Midbrain (tissue), 1 donor: ENCODE data around the gene RARRES2.
"Not testable (repeated sequence)": the region's sequence is repeated elsewhere in the genome, so short reads cannot be mapped to it uniquely, and the experiment has no call there.

Experiments
- DNase-seq: peaks from one replicate; lab custom pipeline; 2025; lab: John Stamatoyannopoulos, UW

Gene RARRES2

DNA sequence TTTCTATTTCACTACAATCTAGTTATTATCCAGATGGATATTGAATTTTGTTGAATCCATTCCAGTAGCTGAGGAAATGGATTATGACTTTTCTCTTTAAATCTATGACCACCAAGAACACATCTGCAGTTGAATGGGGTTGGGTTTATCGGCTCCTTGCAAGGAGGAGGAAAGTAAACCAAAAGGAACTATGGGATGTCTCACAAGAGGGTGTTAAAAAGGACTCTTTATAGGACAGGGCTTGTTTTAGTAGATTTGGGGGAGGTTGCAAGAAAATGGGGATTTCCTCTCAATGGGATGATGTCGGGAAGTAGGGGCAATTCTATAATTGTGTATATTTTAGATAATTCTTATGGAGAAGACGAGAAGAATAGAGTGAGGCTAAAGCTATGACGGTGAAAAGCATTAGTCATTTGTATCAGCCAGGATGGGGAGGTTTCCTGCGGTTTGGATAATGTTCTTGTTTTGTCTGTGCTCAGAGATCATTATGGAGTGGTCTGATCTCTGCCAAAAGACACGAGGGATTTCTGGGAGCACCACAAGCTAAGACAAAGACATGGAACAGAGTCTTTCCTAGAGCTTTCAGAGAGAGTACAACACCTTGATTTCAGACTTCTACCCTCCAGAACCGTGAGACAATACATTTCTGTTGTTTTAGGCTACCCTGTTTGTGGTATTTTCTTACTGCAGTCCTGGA, 23.5 kb downstream of the RARRES2 start:
- no peak for DNase-seq

DNA sequence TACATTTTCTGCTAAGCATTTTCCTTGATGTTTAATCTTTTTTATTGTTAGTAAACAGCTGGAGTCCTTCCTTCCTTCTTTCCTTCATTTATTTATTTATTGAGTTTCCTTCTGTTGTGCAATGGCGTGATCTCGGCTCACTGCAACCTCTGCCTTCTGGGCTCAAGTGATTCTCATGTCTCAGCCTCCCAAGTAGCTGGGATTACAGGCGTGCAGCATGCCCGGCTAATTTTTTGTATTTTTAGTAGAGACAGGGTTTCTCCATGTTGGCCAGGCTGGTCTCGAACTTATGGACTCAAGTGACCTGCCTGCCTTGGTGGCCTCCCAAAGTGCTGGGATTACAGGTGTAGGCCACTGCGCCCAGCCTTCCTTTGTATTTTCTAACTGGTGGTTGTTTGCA, 24.4 kb downstream of the RARRES2 start:
- not testable (repeated sequence) for DNase-seq

DNA sequence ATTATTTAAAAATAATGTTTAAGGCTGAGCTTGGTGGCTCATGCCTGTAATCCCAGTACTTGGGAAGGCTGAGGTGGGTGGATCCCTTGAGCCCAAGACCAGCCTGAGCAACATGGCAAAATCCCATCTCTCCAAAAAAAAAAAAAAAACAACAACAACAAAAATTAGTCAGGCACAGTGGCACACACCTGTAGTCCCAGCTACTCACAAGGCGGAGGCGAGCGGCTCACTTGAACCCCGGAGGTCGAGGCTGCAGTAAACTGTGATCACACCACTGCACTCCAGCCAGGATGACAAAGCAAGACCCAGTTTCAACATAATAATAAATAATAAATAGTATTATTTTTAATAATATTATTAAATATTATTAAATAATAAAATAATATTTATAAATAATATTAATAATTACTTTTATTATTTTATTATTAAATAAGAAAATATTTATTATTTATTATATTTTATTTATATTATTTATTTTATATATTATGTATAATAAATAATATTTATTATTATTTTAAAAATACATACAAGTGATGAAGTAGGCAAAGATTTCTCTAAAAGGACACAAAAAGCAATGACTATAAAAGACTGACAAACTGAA, 26.7 kb downstream of the RARRES2 start:
- DNase-seq = no peak

DNA sequence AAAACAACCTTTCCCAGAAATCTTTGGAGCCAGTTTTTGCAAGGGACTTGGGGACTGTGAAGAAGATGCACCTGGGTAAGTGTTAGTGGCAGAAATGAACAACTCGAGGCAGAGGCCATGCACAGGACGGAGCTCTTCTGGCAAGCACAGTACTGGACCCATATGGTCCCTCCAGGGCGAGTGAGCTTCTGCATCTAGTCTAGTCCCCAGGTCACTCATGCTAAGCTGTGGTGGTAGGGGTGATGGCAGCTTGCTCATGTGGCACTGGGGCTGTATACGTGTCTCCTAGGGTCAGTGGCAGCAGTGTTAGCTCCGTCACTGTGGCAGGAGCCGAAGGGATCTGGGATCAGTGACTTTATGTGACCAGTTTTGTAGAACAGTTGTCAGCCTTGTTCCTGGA, 27.6 kb downstream of the RARRES2 start:
- no peak for DNase-seq

DNA sequence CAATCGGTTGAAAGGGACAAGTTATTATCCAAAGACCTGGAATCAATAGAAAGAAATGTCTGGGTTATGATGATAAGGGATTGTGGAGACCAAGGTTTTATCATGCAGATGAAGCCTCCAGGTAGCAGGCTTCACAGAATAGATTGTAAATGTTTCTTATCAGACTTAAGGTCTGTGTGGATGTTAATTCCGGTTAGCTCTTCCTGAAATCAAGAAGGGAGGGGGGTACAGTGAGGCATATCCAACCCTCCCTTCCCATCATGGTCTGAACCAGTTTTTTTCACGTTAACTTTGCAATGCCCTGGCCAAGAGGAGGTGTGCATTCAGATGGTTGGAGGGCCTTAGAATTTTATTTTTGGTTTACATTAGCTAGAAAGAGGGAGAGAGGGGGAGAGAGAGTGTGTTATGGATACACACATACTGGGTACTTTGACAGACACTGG, 28.0 kb downstream of the RARRES2 start:
- DNase-seq = no peak

DNA sequence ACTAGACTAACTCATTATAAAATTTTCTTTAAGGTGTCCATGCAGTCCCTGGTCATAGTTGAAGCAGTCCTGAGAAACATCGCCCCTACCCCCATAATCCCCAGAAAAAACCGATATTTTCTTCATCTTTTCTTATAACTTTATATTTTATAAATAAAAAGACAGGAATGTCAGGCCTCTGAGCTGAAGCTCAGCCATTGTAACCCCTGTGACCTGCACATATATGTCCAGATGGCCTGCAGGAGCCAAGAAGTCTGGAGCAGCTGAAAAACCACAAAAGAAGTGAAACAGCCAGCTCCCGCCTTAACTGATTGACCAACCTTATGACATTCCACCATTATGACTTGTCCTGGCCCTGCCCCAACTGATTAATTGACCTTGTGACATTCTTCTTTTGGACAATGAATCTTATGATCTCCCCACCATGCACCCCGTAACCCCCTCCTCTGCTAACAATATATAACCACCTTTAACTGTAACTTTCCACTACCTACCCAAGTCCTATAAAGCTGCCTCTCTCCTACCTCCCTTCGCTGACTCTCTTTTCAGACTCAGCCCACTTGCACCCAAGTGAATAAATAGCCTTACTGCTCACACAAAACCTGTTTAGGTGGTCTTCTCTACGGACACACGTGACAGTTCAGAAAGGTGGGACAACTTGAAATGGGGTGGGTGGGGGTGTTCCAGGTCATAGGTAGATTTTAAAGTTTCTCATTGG, 28.6 kb downstream of the RARRES2 start:
- not testable (repeated sequence) for DNase-seq

DNA sequence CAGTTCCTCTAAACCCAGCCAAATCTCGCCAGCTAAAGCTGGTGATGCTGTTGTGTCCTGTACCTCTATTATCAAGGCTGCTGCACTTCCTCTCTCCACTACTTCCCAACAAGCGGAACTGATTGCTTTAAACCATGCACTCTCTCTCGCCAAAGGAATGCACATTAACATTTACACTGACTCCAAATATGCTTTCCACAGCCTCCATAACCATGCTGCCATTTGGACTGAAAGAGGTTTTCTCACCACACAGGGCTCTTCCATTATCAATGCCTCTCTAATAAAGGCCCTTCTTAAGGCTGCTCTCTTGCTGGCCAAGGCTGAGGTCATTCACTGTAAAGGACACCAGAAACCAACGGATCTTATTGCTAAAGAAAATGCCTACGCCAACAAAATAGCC, 29.7 kb downstream of the RARRES2 start:
- DNase-seq = no peak

DNA sequence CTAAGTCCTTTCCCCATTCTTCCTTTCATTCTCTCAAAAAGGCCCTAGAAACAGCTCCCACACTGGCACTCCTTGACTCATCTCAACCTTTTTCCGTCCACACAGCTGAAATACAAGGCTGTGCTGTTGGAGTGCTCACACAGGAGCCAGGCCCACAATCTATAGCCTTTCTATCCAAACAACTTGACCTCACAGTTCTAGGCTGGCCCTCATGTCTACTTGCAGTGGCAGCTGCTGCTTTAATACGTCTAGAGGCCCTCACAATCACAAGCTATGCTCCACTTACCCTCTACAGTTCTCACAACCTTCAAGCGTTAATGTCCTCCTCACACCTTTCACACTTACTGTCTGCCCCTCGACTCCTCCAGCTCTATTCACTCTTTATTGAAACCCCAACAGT, 30.3 kb downstream of the RARRES2 start:
- no peak for DNase-seq

DNA sequence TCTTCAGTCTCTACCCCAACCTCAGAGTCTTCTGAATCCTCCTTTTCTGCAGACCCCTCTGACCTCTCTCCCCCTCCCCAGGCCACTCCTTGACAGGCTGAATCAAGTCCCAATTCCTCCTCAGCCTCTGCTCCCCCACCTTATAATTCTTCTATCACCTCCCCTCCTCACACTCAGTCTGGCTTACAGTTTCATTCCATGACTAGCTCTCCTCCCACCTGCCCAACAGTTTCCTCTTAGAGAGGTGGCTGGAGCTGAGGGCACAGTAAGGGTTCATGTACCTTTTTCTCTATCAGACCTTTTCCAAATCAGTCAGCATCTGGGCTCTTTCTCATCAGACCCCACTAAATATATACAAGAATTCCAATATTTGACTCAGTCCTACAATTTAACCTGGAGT, 32.9 kb downstream of the RARRES2 start:
- DNase-seq = no peak

DNA sequence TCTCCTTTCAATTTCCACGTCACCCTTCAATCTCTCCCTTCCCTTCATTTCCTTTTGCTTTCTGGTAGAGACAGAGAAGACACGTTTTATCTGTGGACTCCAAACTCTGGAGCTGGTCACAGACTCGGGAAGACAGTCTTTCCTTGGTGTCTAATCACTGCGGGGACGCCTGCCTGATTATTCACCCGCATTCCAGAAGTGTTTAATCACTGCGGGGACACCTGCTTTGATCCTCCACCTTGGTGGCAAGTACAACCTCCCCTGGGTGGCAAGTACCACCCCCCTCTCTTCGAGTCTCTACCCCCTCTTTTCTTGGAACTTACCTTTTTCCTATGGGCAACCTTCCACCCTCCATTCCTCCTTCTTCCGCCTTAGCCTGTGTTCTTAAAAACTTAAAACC, 33.5 kb downstream of the RARRES2 start:
- DNase-seq = no peak

DNA sequence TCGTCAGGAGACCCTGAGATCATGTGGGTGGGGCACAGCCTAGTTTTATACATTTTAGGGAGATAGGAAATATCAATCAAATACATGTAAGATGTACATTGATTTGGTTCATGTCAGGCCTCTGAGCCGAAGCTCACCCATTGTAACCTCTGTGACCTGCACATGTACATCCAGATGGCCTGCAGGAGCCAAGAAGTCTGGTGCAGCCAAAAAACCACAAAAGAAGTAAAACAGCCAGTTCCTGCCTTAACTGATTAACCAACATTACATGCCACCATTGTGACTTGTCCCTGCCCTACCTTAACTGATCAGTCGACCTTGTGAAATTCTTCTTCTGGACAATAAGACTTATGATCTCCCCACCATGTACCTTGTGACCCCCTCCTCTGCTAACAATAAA, 34.3 kb downstream of the RARRES2 start:
- DNase-seq = no peak

DNA sequence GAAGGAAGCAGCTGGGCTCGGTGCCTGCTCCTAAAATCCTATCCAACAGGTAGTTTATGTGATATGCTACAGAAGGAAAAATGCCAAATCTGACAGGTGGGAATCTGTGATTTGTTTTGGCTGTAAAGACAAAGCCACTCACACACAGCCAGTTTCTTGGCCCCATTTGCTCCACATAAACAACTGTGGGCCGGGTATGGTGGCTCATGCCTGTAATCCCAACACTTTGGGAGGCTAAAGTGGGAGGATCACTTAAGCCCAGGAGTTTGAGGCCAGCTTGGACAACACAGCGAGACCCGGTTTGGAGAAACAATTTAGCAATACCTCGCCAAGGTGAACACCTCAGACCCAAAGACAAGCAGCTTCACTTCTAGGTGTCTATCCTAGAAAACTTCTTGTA, 35.1 kb downstream of the RARRES2 start:
- DNase-seq = not testable (repeated sequence)

DNA sequence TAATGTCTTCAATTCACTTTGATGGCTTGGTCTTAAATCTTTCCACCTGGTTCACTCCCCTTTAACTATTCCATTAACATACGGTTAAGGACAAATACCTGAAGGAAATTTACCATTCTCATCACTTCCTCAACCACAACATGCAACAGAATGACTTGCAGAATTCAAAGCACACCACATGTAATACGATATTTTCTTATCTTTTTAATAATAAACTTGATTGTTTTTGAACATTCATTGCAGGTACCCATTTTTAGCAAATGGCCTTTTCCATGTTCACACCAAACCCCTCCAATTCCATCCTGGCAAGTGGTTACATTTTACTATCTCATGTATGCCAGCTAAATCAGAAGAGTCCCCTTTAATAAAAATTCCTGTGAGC, 35.5 kb downstream of the RARRES2 start:
- not testable (repeated sequence) for DNase-seq

DNA sequence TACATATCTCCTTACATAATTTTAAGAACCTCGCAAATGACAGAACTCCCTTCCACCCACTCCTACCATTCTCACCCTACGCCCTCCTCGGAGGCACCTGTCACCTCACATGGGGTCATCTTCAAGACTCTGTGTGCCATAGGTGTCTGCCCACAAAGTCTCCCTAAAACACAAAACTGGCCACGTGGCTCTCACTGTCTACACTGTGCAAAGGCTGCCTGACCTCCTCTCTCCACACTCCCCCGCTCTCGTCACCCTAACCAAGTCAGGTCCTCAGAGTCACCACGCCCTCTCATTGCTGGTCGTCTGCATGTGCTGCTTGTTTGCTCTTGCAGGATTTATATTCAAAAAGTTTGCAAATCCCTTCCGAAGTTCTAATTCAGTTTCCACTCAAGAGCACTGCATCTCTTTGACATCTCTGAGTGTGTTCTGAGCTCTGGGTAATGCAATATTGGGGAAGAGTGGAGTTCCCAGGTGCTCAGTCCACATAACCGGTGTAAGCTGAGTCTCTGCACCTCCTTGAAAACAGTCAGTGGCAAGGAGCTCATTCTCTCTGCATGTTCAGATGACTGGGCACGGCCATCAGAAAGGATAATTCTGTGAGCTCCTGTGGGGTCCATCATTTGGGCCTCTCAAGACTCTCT, 36.0 kb downstream of the RARRES2 start:
- DNase-seq = not testable (repeated sequence)

DNA sequence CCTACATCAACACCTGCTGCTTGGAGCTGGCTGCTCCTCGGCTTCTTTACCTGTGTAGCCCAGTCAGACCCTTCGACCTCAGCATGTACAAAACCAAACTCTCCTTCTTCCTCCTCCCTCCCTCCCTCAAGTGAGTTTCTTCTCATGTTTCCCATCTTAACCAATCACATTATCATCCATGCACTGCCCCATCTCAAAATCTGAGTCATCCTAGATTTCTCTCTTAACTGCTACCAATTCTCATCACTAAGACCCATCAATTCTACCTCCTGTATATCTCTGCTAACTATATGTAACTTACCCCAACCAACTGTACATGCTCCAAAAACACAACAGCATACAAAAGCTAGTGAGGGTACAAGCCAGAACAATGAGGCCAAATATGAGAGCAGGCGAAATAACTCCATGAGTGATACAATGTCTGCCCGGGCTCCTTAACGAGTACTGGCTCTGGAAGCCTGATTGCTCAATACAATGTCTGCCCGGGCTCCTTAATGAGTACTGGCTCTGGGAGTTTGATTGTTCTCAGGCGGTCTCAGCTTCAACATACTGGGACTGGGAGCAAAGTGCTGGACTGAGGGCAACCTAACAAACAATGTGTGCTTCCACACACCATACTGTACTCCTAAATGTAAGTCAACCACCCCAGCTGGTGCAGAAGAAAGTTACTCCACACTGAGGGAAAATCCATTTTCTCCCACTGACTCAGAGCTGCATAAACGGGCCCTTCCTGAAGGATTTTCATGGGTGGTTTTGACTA, 36.8 kb downstream of the RARRES2 start:
- not testable (repeated sequence) for DNase-seq

DNA sequence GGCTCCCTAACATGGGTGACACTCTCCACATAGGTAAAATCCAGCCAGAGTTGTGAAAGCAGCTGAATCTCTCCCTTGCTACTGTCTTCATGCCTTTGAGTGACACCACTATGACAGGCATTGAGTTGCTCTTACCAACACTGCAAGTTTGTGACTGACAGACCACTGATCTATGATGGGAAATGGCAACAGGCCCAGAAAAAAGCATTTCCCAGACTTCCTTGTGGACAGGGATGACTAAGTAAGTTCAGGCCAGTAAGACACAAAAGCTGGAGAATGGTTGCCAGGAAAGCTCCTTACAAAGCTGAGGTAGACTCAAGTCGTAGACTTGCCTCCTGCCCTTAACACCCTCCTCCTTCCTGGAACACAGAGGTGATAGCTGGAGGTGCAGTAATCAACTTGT, 38.5 kb downstream of the RARRES2 start:
- DNase-seq = not testable (repeated sequence)

DNA sequence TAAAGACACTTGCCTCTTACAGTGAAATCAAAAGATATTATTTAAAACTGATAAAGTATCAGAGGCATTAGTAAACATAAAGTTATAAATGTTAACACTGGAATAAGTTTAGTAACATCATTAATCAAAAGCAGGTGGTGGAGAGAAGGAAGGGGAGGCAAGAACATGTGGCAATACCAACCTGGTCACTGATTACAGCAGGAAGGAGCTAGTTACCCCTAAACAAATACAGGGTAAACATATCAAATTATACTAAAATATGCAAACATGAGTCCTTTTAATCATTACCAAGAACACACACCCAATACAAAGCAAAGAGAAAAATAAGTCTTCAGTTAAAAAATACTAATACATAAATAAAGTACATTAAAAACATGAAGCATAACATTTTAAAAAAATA, 43.5 kb downstream of the RARRES2 start:
- not testable (repeated sequence) for DNase-seq

DNA sequence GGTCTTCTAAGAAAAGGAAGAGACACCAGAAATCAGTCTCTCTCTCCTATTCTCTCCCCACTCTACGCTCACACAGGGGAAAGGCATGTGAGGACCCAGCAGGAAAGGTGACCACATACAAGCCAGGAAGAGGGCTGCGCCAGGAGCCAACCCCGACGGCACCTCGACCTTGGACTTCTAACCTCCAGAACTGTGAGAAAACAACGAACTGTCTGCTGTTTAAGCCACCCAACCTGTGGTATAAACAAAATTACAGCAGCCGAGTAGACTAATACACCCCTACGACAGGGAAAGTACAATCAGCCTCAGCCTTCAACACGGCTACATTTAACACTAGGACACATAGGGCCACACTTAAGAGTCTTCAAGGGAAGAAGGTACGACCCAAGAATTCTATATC, 44.6 kb downstream of the RARRES2 start:
- not testable (repeated sequence) for DNase-seq

DNA sequence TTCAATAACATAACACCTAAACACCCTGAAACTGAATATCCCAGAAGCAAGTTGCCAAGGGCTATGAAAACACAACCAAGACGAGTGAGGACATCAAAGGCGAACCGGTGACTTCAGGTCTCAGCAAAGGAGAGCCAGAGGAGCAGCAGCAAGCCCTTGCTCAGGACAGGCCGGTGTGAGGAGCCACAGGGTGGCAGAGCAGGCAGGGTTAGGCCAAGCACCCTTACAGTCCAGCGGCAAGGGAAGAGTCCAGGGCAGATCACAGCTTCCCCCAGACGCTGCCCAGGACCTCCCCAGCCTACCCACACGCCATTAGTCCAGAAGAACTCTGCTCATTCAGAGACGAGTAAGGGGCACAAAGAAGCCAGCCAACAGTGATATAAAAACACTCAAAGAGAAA, 45.8 kb downstream of the RARRES2 start:
- DNase-seq = not testable (repeated sequence)

DNA sequence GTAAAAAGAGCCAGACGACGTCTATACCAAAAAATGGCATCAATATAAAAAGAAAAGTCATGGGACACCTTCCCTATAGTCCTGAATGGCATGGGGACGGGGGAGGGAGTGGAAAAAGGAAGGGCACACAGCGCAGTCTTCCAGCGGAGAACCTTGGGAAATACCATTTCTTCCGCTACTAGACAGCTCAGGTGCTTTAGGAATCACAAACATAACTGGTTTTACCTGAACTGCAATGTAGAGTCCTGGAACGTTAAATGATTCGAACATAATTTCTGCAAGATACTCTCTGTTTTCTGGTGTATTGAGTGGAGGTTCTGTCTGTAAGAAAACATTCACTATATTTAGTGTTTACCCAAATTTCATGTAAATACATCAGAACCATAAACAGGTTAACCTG, 46.4 kb downstream of the RARRES2 start:
- not testable (repeated sequence) for DNase-seq

DNA sequence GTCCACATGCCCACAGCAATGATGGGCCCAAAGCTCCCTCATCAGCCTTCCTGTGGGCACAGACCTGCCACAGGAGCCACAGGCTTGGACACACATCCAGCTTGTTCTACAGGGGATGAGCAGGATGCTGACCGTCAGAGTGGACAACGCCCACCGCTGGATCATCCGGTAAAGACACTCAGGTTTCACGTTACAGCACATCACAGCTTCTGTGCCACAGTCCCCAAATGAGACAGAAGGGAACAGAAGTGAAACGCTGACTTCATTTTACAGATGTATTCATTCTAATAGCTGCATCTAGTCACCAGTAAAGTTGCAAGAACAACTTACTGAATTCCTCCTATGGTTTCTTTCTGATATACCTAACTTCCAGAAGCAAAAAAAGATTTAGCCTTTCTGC, 51.1 kb downstream of the RARRES2 start:
- not testable (repeated sequence) for DNase-seq

DNA sequence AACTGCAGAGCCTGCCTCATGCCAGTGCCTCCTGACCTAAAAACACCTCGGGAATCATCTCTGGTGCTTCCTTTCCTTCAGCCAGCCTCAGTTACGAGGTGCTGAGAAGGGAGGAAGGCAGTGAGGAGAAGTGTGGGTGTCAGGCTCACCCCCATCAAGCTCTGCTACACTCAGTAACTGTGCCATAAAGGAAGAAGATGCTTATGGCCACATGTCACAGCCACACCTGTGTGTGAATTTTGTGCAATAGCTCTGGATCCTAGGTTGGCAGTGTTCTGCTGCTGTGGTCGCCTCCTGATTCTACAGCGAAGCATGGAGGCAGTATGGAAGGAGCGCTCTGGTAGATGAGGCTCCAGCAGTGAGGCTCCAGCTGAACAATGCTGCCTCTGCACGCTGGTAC, 52.6 kb downstream of the RARRES2 start:
- not testable (repeated sequence) for DNase-seq
